ENCODE measurements around the gene COPZ1.
"Not testable (repeated sequence)": the region's sequence is repeated elsewhere in the genome, so short reads cannot be mapped to it uniquely, and the experiment has no call there.

COPZ1 gene

GRCh38 chr12:54294953-54295566 is 29.9 kb upstream of the COPZ1 start:
- DNase-seq (ENCODE audit: low spot score) = no peak

GRCh38 chr12:54296393-54297099 is 28.4 kb upstream of the COPZ1 start:
- no peak for DNase-seq (ENCODE audit: low spot score)

- DNase-seq (ENCODE audit: low spot score) = no peak
Observed at GRCh38 chr12:54298904-54299303, 26.0 kb upstream of the COPZ1 start.

- DNase-seq (ENCODE audit: low spot score) = no peak
Observed at GRCh38 chr12:54299515-54300224, 25.3 kb upstream of the COPZ1 start.

- no peak for DNase-seq (ENCODE audit: low spot score)
Observed at GRCh38 chr12:54300225-54300731, 24.7 kb upstream of the COPZ1 start.

GRCh38 chr12:54300732-54301427 is 24.1 kb upstream of the COPZ1 start, which contains the start of gene NFE2:
Gene NFE2, minus strand, starts transcription at chr12:54301015. Its CDS starts 5,767 bp downstream, at chr12:54295248.
- DNase-seq (ENCODE audit: low spot score) = peak; percentile 41

- no peak for DNase-seq (ENCODE audit: low spot score)
Observed at GRCh38 chr12:54301428-54302048, 23.4 kb upstream of the COPZ1 start.

GRCh38 chr12:54303640-54304039 is 21.3 kb upstream of the COPZ1 start:
- no peak for DNase-seq (ENCODE audit: low spot score)

- no peak for DNase-seq (ENCODE audit: low spot score)
Observed at GRCh38 chr12:54304187-54304810, 20.6 kb upstream of the COPZ1 start.

- DNase-seq (ENCODE audit: low spot score) = no peak
Observed at GRCh38 chr12:54306925-54307741, 17.8 kb upstream of the COPZ1 start.

GRCh38 chr12:54311051-54311450 is 13.9 kb upstream of the COPZ1 start:
- no peak for DNase-seq (ENCODE audit: low spot score)

GRCh38 chr12:54312309-54312708 is 12.6 kb upstream of the COPZ1 start:
- not testable (repeated sequence) for DNase-seq (ENCODE audit: low spot score)

- DNase-seq (ENCODE audit: low spot score) = no peak
Observed at GRCh38 chr12:54321363-54321762, 3.6 kb upstream of the COPZ1 start.

GRCh38 chr12:54325442-54326109 is 645 bp downstream of the COPZ1 start:
- DNase-seq (ENCODE audit: low spot score) = not testable (repeated sequence)

GRCh38 chr12:54328595-54329337 is 3.8 kb downstream of the COPZ1 start:
- DNase-seq (ENCODE audit: low spot score) = no peak

- DNase-seq (ENCODE audit: low spot score) = peak; percentile 63
Observed at GRCh38 chr12:54329759-54330158, 4.8 kb downstream of the COPZ1 start.

- DNase-seq (ENCODE audit: low spot score) = no peak
Observed at GRCh38 chr12:54330442-54330841, 5.5 kb downstream of the COPZ1 start.

GRCh38 chr12:54331461-54331860 is 6.5 kb downstream of the COPZ1 start:
- peak; percentile 85 for DNase-seq (ENCODE audit: low spot score)

GRCh38 chr12:54333420-54334034 is 8.6 kb downstream of the COPZ1 start:
- no peak for DNase-seq (ENCODE audit: low spot score)
